NCI-H2107 (cell line): Measurements from ENCODE around the gene LILRA1.
"Not testable (repeated sequence)": the region's sequence is repeated elsewhere in the genome, so short reads cannot be mapped to it uniquely, and the experiment has no call there.

Source experiments
- DNase-seq: peaks from one replicate; lab custom pipeline; 2025; lab: John Stamatoyannopoulos, UW

LILRA1 gene

GRCh38 chr19:54577334-54577733 is 16.1 kb upstream of the LILRA1 start:
- DNase-seq = no peak

GRCh38 chr19:54578268-54578667 is 15.2 kb upstream of the LILRA1 start:
- not testable (repeated sequence) for DNase-seq

GRCh38 chr19:54586397-54586796 is 7.0 kb upstream of the LILRA1 start:
- no peak for DNase-seq

- no peak for DNase-seq
These were observed 6.4 kb upstream of the LILRA1 start for GRCh38 chr19:54587026-54587425.

- DNase-seq = not testable (repeated sequence)
These were observed 647 bp downstream of the LILRA1 start for GRCh38 chr19:54593931-54594626.

DNA sequence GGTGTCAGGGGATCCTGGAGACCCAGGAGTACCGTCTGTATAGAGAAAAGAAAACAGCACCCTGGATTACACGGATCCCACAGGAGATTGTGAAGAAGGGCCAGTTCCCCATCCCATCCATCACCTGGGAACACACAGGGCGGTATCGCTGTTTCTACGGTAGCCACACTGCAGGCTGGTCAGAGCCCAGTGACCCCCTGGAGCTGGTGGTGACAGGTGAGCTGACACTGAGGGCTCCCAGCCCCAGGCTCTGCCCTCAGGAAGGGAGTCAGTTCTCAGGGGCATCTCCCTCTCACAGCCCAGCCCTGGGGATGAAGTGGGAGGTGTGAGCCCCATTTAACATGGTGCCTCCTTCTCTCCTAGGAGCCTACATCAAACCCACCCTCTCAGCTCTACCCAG is 1.3 kb downstream of the LILRA1 start:
- no peak for DNase-seq

- DNase-seq = not testable (repeated sequence)
These were observed 2.4 kb downstream of the LILRA1 start for GRCh38 chr19:54595680-54596436.

GRCh38 chr19:54600212-54600611 is 6.8 kb downstream of the LILRA1 start:
- DNase-seq = no peak

DNA sequence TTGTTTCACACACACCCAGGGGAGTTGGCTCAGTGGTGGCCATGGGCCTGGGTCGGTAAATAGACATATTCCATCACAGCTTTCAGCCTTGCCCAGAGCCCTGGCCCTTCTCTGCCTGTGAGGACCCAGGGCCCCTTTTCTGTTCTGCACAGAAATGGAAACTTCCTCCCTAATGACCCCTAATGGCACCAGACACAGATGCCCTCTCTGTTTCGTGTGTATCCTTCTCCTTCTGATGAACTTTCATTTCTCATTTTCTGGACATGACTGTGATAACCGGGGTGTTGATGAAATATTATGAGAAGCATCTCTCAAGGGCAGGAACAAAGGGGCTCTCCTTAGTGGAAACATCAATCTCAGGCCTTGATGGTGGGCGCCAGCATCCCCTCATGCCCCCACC is 12.8 kb downstream of the LILRA1 start:
- no peak for DNase-seq

DNA sequence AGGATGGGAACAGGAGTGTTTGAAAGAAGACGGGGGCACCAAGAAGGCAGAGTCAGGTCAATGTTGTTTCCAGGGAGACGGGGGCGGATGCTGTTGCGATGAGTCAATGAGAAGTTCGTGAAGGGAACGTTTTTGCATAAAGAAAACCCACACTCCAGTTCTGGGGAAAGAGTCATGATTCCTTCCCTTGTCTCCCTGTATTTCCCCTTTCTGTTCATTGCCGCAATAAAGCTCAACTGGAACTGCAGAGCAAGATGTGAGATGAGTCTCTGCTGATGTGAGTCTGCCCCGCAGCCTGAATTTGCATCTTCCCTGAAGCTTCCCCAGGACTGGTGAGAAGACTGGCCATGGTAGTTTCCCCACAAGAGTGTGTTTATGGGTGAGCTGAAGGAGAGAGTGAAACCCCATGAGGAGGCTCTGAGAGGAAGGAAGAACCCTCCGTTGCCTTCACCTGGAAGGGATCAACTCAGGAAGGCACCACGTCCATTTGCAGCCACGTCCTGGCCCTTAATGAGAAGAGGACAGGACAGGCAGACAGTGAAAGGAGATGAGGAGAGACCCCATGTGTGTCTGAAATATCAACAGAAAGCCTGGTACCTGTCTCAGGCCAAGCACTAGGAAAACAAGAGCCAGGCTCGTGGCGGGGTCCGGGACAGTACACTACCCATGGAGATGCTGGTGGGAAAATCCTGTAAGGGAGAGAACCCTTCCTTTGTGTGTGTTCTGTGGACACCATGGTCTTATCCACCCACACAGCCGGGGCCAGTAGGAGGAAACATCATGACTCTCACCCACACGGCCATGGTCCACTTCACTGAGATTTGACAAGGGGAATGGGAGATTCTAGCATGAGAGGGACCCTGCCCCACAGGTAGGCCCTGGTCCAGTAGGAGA is 13.7 kb downstream of the LILRA1 start:
- no peak for DNase-seq

GRCh38 chr19:54607785-54608150 is 14.3 kb downstream of the LILRA1 start:
- DNase-seq = no peak

GRCh38 chr19:54608205-54608604 is 14.8 kb downstream of the LILRA1 start:
- no peak for DNase-seq

DNA sequence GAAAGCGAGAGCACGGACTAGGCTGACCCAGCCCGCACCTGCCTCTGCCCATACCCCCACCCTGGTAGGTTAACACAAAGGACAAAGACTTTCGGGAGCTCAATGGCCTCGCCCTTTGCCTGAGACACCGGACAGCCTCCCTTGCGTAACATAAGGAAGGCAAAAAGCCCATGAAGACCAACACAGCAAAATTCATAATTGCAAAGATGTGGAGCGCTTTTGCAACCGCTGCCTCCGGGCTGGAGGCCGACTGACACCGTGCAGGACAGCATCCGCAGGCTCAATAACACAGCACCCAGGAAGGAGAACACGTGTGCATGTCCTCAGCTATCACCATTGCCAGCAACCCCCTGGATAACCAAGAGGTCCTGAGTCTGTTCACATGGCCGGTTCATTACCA is 15.4 kb downstream of the LILRA1 start:
- DNase-seq = no peak

- DNase-seq = no peak
These were observed 15.9 kb downstream of the LILRA1 start for GRCh38 chr19:54609356-54609791.

- DNase-seq = no peak
These were observed 19.0 kb downstream of the LILRA1 start for GRCh38 chr19:54612428-54612827.

DNA sequence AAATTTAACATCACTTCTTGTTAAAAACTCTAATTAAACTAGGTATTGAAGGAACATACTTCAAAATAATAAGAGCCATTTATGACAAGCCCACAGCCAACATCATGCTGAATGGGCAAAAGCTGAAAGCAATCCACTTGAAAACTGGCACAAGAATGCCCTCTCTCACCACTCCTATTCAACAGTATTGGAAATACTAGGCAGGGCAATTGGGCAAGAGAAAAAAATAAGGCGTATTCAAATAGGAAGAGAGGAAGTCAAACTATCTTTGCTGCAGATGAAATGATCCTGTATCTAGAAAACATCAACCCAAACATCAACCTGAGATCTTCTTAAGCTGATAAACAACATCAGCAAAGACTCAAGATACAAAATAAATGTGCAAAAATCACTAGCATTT is 21.3 kb downstream of the LILRA1 start:
- no peak for DNase-seq

GRCh38 chr19:54616057-54616456 is 22.6 kb downstream of the LILRA1 start:
- DNase-seq = no peak

DNA sequence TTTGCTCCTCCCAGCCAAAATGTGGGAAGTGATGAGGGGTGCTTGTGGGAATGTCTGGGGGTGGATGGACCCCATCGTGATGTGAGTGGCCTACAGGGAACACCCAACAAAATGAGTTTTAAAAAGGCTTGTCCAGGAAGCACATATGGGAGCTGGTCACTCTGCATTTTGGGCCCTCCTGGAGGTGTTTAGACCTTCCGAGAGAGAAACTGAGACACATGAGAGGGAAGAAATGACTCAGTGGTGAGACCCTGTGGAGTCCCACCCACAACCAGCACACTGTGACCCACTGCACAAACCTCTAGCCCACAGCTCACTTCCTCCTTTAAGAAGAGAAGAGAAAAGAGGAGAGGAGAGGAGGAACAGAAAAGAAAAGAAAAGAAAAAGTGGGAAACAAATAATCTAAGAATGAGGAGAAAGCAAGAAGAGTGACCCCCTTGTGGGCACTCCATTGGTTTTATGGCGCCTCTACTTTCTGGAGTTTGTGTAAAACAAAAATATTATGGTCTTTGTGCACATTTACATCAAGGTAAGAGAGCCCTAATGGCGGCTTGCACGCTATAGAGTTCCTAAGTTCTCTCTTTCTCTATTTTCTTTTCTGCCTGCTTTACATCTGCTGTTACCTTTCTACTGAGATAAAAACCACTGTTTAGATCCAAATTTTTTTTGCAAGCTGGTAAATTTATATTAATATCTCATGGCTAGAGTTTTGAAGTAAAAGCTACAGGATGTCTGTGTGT is 23.6 kb downstream of the LILRA1 start:
- DNase-seq = no peak

- DNase-seq = no peak
These were observed 27.0 kb downstream of the LILRA1 start for GRCh38 chr19:54620464-54620863.

GRCh38 chr19:54622431-54622830 is 29.0 kb downstream of the LILRA1 start:
- DNase-seq = no peak

GRCh38 chr19:54624234-54624633 is 30.8 kb downstream of the LILRA1 start:
- DNase-seq = not testable (repeated sequence)
